Effector memory CD4-positive, alpha-beta T cell (primary cell): Measurements from ENCODE around the gene FAM187B.
"Not testable (repeated sequence)": the region's sequence is repeated elsewhere in the genome, so short reads cannot be mapped to it uniquely, and the experiment has no call there.

Source experiments
- DNase-seq, 3 donors: peaks; one replicate each; pipeline ENCODE4 v3.0.0-alpha.2; 2020
- H3K27ac ChIP-seq: 2 replicates; pipeline ENCODE4 v1.7.0; 2013; ENCODE audit warnings: mild to moderate bottlenecking, low read length, moderate library complexity; ENCODE audit not compliant: insufficient read depth, poor library complexity, severe bottlenecking
- H3K27me3 ChIP-seq: replicated peaks from 2 replicates; pipeline ENCODE4 v1.7.0; 2013; ENCODE audit warnings: mild to moderate bottlenecking, low read length; ENCODE audit not compliant: insufficient read depth, control insufficient read depth, poor library complexity, severe bottlenecking
- H3K36me3 ChIP-seq: 2 replicates; pipeline ENCODE4 v1.7.0; 2013; ENCODE audit warnings: mild to moderate bottlenecking, low read length, moderate library complexity; ENCODE audit not compliant: control insufficient read depth, insufficient read depth
- H3K4me1 ChIP-seq: 2 replicates; pipeline ENCODE4 v1.7.0; 2013; ENCODE audit warnings: low read length, mild to moderate bottlenecking; ENCODE audit not compliant: control insufficient read depth, insufficient read depth, poor library complexity, severe bottlenecking
- H3K4me3 ChIP-seq: 2 replicates; pipeline ENCODE4 v1.7.0; 2013; ENCODE audit warnings: low read length, low read depth, mild to moderate bottlenecking; ENCODE audit not compliant: insufficient read depth, poor library complexity, severe bottlenecking
- H3K9me3 ChIP-seq: 2 replicates; pipeline ENCODE4 v1.7.0; 2013; ENCODE audit warnings: mild to moderate bottlenecking, low read length, moderate library complexity; ENCODE audit not compliant: control insufficient read depth

The FAM187B gene

DNA sequence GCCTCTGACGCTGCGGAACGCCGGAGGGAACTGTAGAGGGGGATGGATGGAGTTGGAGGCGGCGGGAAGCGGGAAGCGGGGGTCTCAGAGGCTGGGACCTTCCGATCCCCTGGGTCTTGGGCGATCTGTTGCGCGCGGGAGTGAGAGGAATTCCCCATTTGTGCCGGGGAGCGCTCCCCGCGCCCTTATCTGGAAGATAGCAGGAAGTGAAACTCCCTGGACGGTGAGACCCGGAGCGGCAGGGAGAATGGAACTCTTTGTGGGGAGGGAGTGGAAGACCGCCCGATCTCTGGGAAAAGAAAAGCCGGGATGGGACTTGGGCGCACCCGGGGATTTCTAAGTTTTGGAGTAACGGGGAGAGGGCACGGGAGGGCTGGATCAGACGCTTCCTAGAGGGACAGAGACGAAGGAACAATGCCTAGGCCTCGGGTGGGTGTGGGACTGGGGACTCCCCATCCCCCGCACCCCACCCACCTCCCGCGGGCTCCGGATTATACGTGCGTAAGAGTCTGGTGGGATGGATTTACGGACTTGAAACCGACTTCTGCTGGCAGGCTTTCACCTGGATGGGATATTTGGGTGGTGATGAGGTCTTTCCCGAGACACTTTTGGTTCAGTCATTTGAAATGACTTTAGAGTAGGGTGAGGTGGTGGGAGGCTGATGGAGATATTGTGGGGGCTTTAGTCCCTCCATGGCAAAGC lies 20.8 kb upstream of the FAM187B start:
- H3K27me3 ChIP-seq = no peaks in the 10 kb centered on the region
- peaks cover 5% of the 10 kb centered on the region for H3K36me3 ChIP-seq
- H3K4me3 ChIP-seq = peak overlapping the region; percentile 75
- peaks cover 26% of the 10 kb centered on the region for H3K4me1 ChIP-seq
- DNase-seq = no peak
- no peaks in the 10 kb centered on the region for H3K9me3 ChIP-seq
- H3K27ac ChIP-seq = peak overlapping the region; percentile 78

DNA sequence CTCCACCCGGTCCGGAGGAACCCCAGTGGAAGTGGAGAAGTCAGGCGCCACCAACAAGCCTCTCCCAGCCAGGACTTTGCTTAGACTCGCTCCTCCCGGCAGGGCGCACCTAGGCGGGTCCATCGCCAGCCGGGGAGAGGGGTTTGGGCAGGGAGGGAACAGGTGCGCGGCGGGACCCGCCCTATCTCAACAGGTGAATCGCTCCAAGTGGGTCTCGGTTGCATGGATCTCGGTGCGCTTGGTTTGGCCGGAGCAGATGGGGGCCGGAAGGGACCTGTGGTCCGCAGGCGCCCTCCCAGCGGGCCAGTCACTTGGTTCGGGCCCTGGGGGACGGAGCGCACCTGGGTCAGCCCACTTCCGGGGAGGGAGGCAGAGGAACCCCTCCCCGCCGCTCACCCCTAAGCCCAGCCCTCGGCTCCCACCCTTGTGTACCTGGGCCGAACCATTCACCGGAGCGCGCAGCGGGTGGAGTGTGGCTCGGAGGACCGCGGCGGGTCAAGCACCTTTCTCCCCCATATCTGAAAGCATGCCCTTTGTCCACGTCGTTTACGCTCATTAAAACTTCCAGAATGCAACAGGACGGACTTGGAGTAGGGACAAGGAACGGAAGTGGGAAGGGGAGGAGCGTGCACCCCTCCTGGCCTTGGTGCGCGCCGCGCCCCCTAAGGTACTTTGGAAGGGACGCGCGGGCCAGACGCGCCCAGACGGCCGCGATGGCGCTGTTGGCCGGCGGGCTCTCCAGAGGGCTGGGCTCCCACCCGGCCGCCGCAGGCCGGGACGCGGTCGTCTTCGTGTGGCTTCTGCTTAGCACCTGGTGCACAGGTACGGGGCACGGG lies 20.0 kb upstream of the FAM187B start, which contains the start of gene LSR:
Gene LSR (plus strand): TSS at position 693 of the 836 bp plus-strand sequence. CDS start 21 bp downstream, at position 714.
- peak within 1 kb of the TSS; percentile 75 for H3K4me3 ChIP-seq
- peaks cover 26% of the 10 kb centered on the region for H3K4me1 ChIP-seq
- H3K27ac ChIP-seq = peak within 1 kb of the TSS; percentile 78
- DNase-seq = peak; percentile 52 to 61 (median 54)
- H3K9me3 ChIP-seq = no peaks in the 10 kb centered on the region
- peaks cover 2% of the 10 kb centered on the region for H3K36me3 ChIP-seq
- no peaks in the 10 kb centered on the region for H3K27me3 ChIP-seq

DNA sequence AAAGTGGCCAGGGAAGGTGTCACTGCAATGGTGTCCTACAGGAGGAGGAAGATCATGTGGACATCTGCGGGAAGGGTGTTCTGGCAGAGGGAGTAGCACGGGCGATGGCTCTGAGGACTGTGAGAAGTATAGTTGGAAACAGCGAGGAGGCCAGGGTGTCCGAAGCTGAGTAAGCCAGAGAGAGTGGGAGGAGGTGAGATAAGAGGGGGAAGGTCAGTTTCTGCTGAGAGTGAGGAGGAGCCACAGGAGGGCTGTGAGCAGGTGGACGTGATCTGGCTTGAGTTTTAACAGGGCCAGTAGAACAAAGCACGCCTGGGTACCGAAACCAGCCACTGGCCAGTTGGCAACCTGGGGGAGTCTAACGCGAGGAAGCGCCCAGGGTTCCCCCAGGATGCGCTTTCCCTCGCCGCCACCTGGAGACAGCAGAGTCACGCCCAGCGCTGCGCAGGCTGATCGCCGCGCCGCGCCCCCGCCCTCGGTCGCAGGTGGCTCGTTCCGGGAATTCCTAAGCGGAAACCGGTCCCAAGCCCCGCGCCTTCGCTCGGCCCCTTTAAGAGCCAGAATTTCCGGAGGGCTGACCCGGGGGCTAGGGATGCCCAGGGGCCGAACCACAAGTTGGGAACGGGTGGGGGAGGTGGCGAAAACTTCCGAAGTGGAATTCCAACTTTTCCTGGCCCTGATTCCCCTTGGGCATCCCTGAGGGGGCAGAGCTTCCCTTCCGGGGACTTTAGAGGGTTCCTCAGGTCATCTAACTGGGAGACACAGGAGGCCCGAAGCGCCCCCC lies 19.2 kb upstream of the FAM187B start:
- Histone ChIP-seq H3K4me1 (peaks cover 26% of the 10 kb centered on the region), H3K27ac (peak overlapping the region; percentile 78), H3K27me3 (no peaks in the 10 kb centered on the region), H3K9me3 (no peaks in the 10 kb centered on the region), H3K36me3 (no peaks in the 10 kb centered on the region), H3K4me3 (peak overlapping the region; percentile 75)
- DNase-seq = peak; percentile 33 to 45 (median 40)

DNA sequence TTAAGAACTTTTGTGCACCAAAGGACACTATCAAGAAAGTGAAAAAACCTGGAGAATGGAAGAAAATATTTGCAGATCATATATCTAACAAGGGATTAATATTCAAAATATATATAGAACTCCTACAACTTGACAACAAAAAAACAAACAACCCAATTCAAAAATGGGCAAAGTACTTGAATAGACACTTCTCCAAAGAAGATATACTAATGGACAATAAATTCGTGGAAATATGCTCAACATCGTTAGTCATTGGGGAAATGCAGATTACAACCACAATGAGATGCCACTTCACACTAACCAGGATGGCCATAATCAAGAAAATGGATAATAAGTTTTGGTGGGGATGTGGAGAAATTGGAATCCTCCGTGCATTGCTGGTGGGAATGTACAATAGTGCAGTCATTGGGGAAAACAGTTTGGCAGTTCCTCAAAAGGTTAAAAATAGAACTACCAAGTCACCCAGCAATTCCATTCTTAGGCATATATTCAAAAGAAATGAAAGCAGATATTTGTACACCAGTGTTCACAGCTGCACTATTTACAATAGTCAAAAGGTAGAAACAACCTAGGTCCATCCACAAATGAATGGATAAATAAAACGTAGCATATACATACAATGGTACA lies 18.0 kb upstream of the FAM187B start:
- Histone ChIP-seq H3K36me3 (no peaks in the 10 kb centered on the region), H3K27me3 (no peaks in the 10 kb centered on the region), H3K9me3 (no peaks in the 10 kb centered on the region), H3K27ac (no peak overlapping the region), H3K4me3 (no peak overlapping the region), H3K4me1 (peaks cover 26% of the 10 kb centered on the region)
- DNase-seq = no peak

DNA sequence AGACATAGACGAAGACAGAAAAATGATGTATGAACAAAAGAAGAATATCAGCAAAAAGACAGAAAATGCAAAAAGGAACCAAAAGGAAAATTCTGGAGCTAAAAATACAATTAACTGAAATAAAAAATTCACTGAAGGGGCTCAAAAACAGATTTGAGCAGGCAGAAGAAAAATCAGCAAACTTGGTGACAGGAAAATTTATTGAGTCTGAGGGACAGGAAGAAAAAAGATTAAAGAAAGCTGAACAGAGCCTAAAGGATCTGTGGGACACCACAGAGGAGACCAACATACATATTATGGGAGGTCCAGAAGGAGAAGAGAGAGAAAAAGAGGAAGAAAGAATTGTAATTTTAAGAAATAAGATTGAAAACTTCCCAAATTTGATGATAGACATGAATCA lies 12.9 kb upstream of the FAM187B start:
- Histone ChIP-seq H3K27ac (no peak overlapping the region), H3K4me1 (peaks cover 10% of the 10 kb centered on the region), H3K4me3 (no peak overlapping the region), H3K27me3 (no peaks in the 10 kb centered on the region), H3K9me3 (no peaks in the 10 kb centered on the region), H3K36me3 (no peaks in the 10 kb centered on the region)
- no peak for DNase-seq

DNA sequence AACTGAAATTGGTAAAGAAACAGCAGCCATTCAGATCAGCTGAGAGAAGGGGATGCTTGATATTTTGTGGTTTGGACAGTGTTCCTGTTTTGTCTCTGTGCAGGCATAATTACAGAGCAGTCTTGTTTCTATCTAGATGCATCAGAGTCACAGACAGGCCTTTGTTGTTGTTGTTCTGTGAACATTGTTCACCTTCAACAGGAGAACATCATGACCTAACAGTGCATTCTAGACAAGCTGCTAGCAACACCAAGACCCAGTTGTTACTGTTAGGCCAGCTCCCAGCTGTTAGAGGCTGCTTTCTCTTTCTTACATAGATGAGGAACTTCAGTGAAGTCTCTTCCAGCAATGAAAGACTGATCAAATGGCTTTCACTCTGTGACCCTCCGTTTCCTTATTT lies 11.8 kb upstream of the FAM187B start:
- Histone ChIP-seq H3K9me3 (no peaks in the 10 kb centered on the region), H3K27me3 (no peaks in the 10 kb centered on the region), H3K4me3 (no peak overlapping the region), H3K4me1 (peaks cover 10% of the 10 kb centered on the region), H3K36me3 (no peaks in the 10 kb centered on the region), H3K27ac (peak overlapping the region; percentile 60)
- peak in 1 of 3 donors; percentile 30 for DNase-seq

DNA sequence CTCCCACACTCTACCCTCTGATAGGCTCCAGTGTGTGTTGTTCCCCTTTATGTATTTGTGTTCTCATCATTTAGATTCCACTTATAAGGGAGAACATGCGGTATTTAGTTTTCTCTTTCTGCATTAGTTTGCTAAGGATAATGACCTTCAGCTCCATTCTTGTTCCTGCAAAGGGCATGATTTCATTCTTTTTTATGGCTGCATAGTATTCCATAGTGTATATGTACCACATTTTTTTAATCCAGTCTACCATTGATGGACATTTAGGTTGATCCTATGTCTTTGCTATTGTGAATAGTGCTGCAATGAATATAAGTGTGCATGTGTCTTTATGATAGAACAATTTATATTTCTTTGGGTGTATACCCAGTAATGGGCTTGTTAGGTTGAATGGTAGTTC lies 11.1 kb upstream of the FAM187B start:
- DNase-seq, H3K36me3 ChIP-seq, H3K27ac ChIP-seq, H3K9me3 ChIP-seq, H3K4me1 ChIP-seq, H3K4me3 ChIP-seq, H3K27me3 ChIP-seq: not testable (repeated sequence)

DNA sequence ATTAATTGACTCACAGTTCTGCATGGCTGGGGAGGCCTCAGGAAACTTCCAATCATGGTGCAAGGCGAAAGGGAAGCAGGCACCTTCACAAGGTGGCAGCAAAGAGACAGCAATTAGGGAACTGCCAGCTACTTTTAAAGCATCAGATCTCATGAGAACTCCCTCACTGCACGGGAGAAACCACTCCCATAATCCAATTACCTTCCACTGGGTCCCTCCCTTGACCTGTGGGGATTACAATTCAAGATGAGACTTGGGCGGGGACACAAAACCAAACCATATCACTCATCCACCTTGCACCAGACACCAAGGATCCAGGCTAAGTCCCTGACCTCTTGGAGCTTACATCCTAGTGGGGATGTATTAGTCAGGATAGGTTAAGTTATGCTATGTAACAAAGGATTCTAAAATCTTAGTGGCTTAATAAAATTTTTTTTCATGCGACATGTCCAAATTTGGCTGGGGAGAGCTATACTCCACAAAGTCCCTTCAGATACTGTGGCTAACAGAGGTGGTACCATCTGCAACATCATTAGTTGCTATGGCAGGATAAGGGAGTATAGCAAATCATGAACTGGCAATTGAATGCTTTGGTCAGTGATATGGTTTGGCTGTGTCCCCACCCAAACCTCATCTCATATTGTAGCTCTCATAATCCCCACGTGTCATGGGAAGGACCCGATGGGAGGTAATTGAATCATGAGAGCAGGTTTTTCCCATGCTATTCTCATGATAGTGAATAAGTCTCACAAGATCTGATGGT lies 8.3 kb upstream of the FAM187B start:
- no peaks in the 10 kb centered on the region for H3K27me3 ChIP-seq
- no peaks in the 10 kb centered on the region for H3K36me3 ChIP-seq
- H3K4me3 ChIP-seq = no peak overlapping the region
- H3K9me3 ChIP-seq = no peaks in the 10 kb centered on the region
- peaks cover 10% of the 10 kb centered on the region for H3K4me1 ChIP-seq
- H3K27ac ChIP-seq = no peak overlapping the region
- DNase-seq = no peak

DNA sequence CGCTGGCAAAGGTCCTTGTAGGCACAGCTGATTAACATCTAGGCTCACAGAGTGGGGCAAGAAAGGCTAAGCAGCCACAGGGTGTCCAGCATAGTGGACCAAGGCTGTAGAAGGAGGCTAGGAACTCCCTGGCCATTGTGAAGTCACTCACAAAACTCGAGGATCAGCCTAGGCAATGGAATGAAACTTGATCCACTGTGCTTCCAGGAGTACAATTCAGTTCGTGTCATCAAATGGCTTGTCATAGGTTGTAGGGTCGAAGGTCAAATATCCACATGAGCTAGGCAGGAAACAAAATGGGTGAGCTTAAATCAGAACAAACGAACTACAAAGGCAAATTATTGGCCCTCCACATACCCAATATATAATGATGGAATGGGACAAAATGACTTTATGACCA lies 4.4 kb upstream of the FAM187B start:
- no peak overlapping the region for H3K27ac ChIP-seq
- H3K4me1 ChIP-seq = no peaks in the 10 kb centered on the region
- no peak overlapping the region for H3K4me3 ChIP-seq
- no peaks in the 10 kb centered on the region for H3K36me3 ChIP-seq
- H3K9me3 ChIP-seq = no peaks in the 10 kb centered on the region
- DNase-seq = no peak
- no peaks in the 10 kb centered on the region for H3K27me3 ChIP-seq
